ENCODE measurements around the gene FHL2. TPM values are rescaled to one million over a fixed set of nuclear protein-coding genes. Genes with fewer than 3 reads are reported as not detected.

Gene FHL2
- total and polyA plus RNA-seq, 9 of the 15 experiments (the other 6 are each of a cell fraction or from before 2014, with no cell fraction given), result 7.5 to 33.1 (median 23.9) TPM

DNA sequence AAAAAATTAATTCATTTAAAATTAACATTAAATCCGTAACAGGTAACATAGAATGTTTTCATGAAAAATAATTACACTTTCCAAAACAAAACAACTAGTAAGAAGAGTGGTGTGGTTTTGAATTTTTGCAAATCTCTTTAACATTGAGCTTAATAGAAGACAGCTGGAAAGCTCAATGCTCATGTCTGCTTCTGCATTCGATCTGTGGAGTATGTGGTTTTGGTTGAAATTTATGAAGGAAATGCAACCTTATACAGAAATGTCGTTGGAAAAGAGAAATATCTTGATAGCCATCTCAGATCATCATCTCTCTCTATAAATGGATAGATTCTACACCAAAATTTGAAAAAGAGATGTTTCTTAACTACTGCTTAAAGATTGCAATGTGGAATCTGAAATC lies 17.3 kb upstream of the FHL2 start:
- Histone ChIP-seq H3K36me3 (ENCODE audit: control insufficient read depth, insufficient read depth, low read length) (no peaks in the 10 kb centered on the region), H4K20me1 (replicated peaks; ENCODE audit: control insufficient read depth, insufficient read depth, low read length) (no peaks in the 10 kb centered on the region), H3K4me3 (no peak overlapping the region), H2AFZ (ENCODE audit: low read depth, low read length) (no peak overlapping the region), H3K4me2 (ENCODE audit: insufficient read depth, low read length) (no peak overlapping the region), H3K27me3 (ENCODE audit: control insufficient read depth in 2 of 2, insufficient read depth in 2 of 2, low read length in 2 of 2) (peaks cover 0 to 5% of the 10 kb centered on the region in 2 experiments; a peak in 1 of 5 replicates), H3K9ac (ENCODE audit: insufficient read depth in 1 of 2, low read depth in 2 of 2, low read length in 2 of 2) (no peak overlapping the region), H3K4me1 (replicated peaks in 1 of 2; ENCODE audit: control insufficient read depth in 2 of 2, insufficient read depth in 2 of 2, low read length in 2 of 2) (peaks cover 3 to 11% of the 10 kb centered on the region in 2 experiments; a peak in 3 of 5 replicates), H3K27ac (ENCODE audit: extremely low read depth, low read depth, low read length) (no peak overlapping the region), H3K79me2 (ENCODE audit: control insufficient read depth, insufficient read depth, low read length) (no peaks in the 10 kb centered on the region), H3K9me1 (ENCODE audit: control insufficient read depth, insufficient read depth, low read length) (no peaks in the 10 kb centered on the region), H3K9me3 (replicated peaks; ENCODE audit: control insufficient read depth, insufficient read depth, low read depth, low read length) (peaks cover 4% of the 10 kb centered on the region; the same call in 1 of the 2 replicates)
- no TSS peak for BruUV-seq (replicated peaks)
- no peak for DNase-seq (ENCODE audit: extremely low read depth in 1 of 4, low spot score in 3 of 4)
- ATAC-seq, result no peak
- FAIRE-seq, result no peak
- intact Hi-C loops (cut with micrococcal nuclease) (no loop called here), in situ Hi-C loops (cut with MboI) (no loop called here)
- POLR2A ChIA-PET, result interaction anchor here (0.7 to 1.8 kb wide), 2 partner anchors 16 to 487 kb away, joined by 3 to 4 read pairs; no protein-coding TSS in a partner anchor
- CTCF ChIA-PET (ENCODE audit: low intra/inter-chr PET ratio), result no interaction called here
- WGBS (ENCODE audit: insufficient coverage, low coverage, missing lambda C conversion rate), result 59% methylated on average over 3 of the region's 3 CpGs
- TF ChIP-seq MECOM (CRISPR knock-in tag; IDR thresholded peaks at IDR 0.05) (no peak), CHCHD3 (CRISPR knock-in tag; IDR thresholded peaks at IDR 0.05) (no peak), XRCC5 (IDR thresholded peaks at IDR 0.05; ENCODE audit: low read depth, low read length) (no peak), MTA3 (IDR thresholded peaks at IDR 0.05; ENCODE audit: borderline replicate concordance) (no peak)
- TF ChIP-seq, protein P1, sequence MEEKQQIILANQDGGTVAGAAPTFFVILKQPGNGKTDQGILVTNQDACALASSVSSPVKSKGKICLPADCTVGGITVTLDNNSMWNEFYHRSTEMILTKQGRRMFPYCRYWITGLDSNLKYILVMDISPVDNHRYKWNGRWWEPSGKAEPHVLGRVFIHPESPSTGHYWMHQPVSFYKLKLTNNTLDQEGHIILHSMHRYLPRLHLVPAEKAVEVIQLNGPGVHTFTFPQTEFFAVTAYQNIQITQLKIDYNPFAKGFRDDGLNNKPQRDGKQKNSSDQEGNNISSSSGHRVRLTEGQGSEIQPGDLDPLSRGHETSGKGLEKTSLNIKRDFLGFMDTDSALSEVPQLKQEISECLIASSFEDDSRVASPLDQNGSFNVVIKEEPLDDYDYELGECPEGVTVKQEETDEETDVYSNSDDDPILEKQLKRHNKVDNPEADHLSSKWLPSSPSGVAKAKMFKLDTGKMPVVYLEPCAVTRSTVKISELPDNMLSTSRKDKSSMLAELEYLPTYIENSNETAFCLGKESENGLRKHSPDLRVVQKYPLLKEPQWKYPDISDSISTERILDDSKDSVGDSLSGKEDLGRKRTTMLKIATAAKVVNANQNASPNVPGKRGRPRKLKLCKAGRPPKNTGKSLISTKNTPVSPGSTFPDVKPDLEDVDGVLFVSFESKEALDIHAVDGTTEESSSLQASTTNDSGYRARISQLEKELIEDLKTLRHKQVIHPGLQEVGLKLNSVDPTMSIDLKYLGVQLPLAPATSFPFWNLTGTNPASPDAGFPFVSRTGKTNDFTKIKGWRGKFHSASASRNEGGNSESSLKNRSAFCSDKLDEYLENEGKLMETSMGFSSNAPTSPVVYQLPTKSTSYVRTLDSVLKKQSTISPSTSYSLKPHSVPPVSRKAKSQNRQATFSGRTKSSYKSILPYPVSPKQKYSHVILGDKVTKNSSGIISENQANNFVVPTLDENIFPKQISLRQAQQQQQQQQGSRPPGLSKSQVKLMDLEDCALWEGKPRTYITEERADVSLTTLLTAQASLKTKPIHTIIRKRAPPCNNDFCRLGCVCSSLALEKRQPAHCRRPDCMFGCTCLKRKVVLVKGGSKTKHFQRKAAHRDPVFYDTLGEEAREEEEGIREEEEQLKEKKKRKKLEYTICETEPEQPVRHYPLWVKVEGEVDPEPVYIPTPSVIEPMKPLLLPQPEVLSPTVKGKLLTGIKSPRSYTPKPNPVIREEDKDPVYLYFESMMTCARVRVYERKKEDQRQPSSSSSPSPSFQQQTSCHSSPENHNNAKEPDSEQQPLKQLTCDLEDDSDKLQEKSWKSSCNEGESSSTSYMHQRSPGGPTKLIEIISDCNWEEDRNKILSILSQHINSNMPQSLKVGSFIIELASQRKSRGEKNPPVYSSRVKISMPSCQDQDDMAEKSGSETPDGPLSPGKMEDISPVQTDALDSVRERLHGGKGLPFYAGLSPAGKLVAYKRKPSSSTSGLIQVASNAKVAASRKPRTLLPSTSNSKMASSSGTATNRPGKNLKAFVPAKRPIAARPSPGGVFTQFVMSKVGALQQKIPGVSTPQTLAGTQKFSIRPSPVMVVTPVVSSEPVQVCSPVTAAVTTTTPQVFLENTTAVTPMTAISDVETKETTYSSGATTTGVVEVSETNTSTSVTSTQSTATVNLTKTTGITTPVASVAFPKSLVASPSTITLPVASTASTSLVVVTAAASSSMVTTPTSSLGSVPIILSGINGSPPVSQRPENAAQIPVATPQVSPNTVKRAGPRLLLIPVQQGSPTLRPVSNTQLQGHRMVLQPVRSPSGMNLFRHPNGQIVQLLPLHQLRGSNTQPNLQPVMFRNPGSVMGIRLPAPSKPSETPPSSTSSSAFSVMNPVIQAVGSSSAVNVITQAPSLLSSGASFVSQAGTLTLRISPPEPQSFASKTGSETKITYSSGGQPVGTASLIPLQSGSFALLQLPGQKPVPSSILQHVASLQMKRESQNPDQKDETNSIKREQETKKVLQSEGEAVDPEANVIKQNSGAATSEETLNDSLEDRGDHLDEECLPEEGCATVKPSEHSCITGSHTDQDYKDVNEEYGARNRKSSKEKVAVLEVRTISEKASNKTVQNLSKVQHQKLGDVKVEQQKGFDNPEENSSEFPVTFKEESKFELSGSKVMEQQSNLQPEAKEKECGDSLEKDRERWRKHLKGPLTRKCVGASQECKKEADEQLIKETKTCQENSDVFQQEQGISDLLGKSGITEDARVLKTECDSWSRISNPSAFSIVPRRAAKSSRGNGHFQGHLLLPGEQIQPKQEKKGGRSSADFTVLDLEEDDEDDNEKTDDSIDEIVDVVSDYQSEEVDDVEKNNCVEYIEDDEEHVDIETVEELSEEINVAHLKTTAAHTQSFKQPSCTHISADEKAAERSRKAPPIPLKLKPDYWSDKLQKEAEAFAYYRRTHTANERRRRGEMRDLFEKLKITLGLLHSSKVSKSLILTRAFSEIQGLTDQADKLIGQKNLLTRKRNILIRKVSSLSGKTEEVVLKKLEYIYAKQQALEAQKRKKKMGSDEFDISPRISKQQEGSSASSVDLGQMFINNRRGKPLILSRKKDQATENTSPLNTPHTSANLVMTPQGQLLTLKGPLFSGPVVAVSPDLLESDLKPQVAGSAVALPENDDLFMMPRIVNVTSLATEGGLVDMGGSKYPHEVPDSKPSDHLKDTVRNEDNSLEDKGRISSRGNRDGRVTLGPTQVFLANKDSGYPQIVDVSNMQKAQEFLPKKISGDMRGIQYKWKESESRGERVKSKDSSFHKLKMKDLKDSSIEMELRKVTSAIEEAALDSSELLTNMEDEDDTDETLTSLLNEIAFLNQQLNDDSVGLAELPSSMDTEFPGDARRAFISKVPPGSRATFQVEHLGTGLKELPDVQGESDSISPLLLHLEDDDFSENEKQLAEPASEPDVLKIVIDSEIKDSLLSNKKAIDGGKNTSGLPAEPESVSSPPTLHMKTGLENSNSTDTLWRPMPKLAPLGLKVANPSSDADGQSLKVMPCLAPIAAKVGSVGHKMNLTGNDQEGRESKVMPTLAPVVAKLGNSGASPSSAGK (IDR thresholded peaks at IDR 0.05), result no peak
